OCI-LY7 (cell line): ENCODE results near the gene FSIP1. TPM values are rescaled to one million over a fixed set of nuclear protein-coding genes. Genes with fewer than 3 reads are reported as not detected.

ENCODE experiments used
- BruUV-seq: library from RNA; stranded (reverse); fragments of 400-500 nt; replicated peaks from 2 replicates; lab custom pipeline; 2021; lab: Mats Ljungman, UMichigan
- CTCF ChIA-PET: fragments of 300-600 bp; sonication (Branson Sonifier 250); formaldehyde crosslinking; loops from one replicate; lab custom pipeline; 2022; ENCODE audit warnings: antibody characterized with exemption; ENCODE audit not compliant: unreplicated experiment; lab: Charles Lee
- POLR2A ChIA-PET: fragments of 300-600 bp; sonication (Branson Sonifier 250); formaldehyde crosslinking; loops from one replicate; lab custom pipeline; 2022; ENCODE audit warnings: antibody characterized with exemption; lab: Charles Lee
- DNase-seq: peaks from one replicate; pipeline ENCODE4 v3.0.0-alpha.2; 2015; ENCODE audit warnings: low spot score
- H2AFZ ChIP-seq: fragments of 200-600 bp; sonication (generic), shearing (Covaris generic); 2 replicates; pipeline ENCODE4 v1.6.1; 2014; ENCODE audit warnings: mild to moderate bottlenecking, antibody characterized with exemption, low read length, moderate library complexity
- H3K27ac ChIP-seq: fragments of 200-600 bp; sonication (generic); 2 replicates; pipeline ENCODE4 v1.5.1; 2014; ENCODE audit warnings: mixed run types, low read depth, mild to moderate bottlenecking, moderate library complexity, low read length, inconsistent platforms; ENCODE audit not compliant: poor library complexity, severe bottlenecking
- H3K36me3 ChIP-seq: fragments of 200-600 bp; sonication (generic); 2 replicates; pipeline ENCODE4 v1.6.1; 2014; ENCODE audit warnings: mild to moderate bottlenecking, antibody characterized with exemption, low read length, moderate library complexity, mixed read lengths; ENCODE audit not compliant: insufficient read depth
- H3K4me1 ChIP-seq: fragments of 200-600 bp; sonication (generic); 2 replicates; pipeline ENCODE4 v1.5.1; 2014; ENCODE audit warnings: mild to moderate bottlenecking, low read length; ENCODE audit not compliant: insufficient read depth, poor library complexity, severe bottlenecking
- H3K4me2 ChIP-seq: fragments of 200-600 bp; sonication (generic); 2 replicates; pipeline ENCODE4 v1.6.1; 2014; ENCODE audit warnings: mild to moderate bottlenecking, low read length
- H3K4me3 ChIP-seq: fragments of 200-600 bp; sonication (generic); 2 replicates; pipeline ENCODE4 v1.5.1; 2014; ENCODE audit warnings: mild to moderate bottlenecking, low read depth, low read length; ENCODE audit not compliant: poor library complexity, severe bottlenecking
- H3K79me2 ChIP-seq: fragments of 200-600 bp; sonication (generic); 2 replicates; pipeline ENCODE4 v1.6.1; 2016; ENCODE audit warnings: low read depth, mild to moderate bottlenecking, low read length, moderate library complexity, mixed read lengths; ENCODE audit not compliant: insufficient read depth
- H3K9me2 ChIP-seq: fragments of 200-600 bp; sonication (generic); 2 replicates; pipeline ENCODE4 v1.6.1; 2016; ENCODE audit warnings: mild to moderate bottlenecking, low read length, mixed read lengths; ENCODE audit not compliant: insufficient read depth
- H3K9me3 ChIP-seq: fragments of 200-600 bp; sonication (generic); 2 replicates; pipeline ENCODE4 v1.6.1; 2014; ENCODE audit warnings: mild to moderate bottlenecking, mixed run types, low read length, mixed read lengths
- H4K20me1 ChIP-seq: fragments of 200-600 bp; sonication (generic); 2 replicates; pipeline ENCODE4 v1.6.1; 2014; ENCODE audit warnings: mild to moderate bottlenecking, antibody characterized with exemption, low read length, moderate library complexity, mixed read lengths; ENCODE audit not compliant: insufficient read depth
- EZH2phosphoT487 ChIP-seq: fragments of 200-600 bp; sonication (generic); IDR thresholded peaks from 2 replicates; pipeline ENCODE4 v1.6.1; 2018; ENCODE audit warnings: low read depth, borderline replicate concordance, mild to moderate bottlenecking, mixed run types, antibody characterized with exemption, low read length, moderate library complexity, mixed read lengths
- intact Hi-C: fragments of 100-400 bp; cut with micrococcal nuclease; formaldehyde crosslinking; loops from one replicate; pipeline ENCODE4 v1.10.0; 2022; ENCODE audit not compliant: unreplicated experiment
- total RNA-seq, 2 experiments: library from RNA; depleted of rRNA in 1 of 2; stranded (reverse); fragments of >200 nt in 1 of 2; shearing (Covaris generic) in 1 of 2; gene quantifications; 2 replicates each; pipeline ENCODE4 v1.2.3, GENCODE V29; 2014 to 2022
- TF ChIP-seq, protein P1 (sequence below): fragments of 200-600 bp; sonication (generic); conservative IDR thresholded peaks from 2 replicates; pipeline ENCODE4 v1.5.1; 2014; ENCODE audit warnings: mild to moderate bottlenecking, antibody characterized with exemption, low read length, moderate library complexity, mixed read lengths

FSIP1 gene
- total RNA-seq, 2 experiments from 2014 or later, result 0.28 to 0.65 TPM

DNA sequence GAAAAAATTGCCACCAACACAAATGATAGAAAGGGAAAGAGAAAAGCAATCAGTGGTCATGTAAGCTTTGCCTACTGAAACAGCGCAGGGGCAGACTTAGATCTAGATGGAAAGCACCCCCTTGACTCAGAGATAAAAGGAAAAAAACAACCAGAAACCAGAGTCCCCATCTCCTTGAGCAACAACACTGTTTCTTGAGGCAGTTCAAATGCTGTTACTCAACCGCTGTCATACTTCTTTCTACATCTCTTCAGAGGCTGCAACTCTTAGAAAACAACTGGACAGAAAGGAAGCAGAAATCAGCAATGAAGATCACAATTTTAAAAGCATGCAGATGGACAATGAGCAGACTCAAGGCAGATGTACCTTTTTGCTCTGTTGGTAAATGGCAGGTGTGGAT is 36.5 kb downstream of the FSIP1 start:
- no peaks in the 10 kb centered on the region for H3K79me2 ChIP-seq
- ChIA-PET CTCF (no interaction called here), POLR2A (no interaction called here)
- H3K4me2 ChIP-seq, result no peak overlapping the region
- no peak overlapping the region for H3K27ac ChIP-seq
- H3K9me2 ChIP-seq, result no peaks in the 10 kb centered on the region
- H2AFZ ChIP-seq, result no peak overlapping the region
- no peaks in the 10 kb centered on the region for H3K4me1 ChIP-seq
- intact Hi-C loops, result no loop called here
- H4K20me1 ChIP-seq, result no peaks in the 10 kb centered on the region
- no peak for TF ChIP-seq EZH2phosphoT487
- TF ChIP-seq, protein P1, sequence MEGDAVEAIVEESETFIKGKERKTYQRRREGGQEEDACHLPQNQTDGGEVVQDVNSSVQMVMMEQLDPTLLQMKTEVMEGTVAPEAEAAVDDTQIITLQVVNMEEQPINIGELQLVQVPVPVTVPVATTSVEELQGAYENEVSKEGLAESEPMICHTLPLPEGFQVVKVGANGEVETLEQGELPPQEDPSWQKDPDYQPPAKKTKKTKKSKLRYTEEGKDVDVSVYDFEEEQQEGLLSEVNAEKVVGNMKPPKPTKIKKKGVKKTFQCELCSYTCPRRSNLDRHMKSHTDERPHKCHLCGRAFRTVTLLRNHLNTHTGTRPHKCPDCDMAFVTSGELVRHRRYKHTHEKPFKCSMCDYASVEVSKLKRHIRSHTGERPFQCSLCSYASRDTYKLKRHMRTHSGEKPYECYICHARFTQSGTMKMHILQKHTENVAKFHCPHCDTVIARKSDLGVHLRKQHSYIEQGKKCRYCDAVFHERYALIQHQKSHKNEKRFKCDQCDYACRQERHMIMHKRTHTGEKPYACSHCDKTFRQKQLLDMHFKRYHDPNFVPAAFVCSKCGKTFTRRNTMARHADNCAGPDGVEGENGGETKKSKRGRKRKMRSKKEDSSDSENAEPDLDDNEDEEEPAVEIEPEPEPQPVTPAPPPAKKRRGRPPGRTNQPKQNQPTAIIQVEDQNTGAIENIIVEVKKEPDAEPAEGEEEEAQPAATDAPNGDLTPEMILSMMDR, result no peak
- BruUV-seq, result no TSS peak
- H3K36me3 ChIP-seq, result no peaks in the 10 kb centered on the region
- H3K9me3 ChIP-seq, result no peaks in the 10 kb centered on the region
- no peak overlapping the region for H3K4me3 ChIP-seq
- DNase-seq, result no peak

DNA sequence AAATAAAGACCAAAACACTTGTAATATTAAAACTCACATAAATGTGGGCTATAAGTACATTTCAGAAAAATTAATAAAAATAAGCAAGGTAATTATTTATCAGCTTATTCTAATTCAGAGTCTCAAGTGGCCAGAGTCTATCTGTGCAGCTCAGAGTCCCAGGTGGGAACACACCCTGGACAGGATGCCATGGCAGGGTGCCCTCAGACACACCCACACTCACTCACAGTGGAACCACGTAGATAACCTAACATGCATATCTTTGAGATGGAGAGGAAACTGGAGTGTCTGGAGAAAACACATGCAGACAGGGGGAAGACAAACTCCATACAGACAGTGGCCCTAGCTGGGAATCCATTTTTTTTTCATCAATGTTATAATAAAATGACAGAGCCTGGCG is 37.2 kb downstream of the FSIP1 start:
- Histone ChIP-seq H2AFZ (no peak overlapping the region), H3K27ac (no peak overlapping the region), H3K9me2 (no peaks in the 10 kb centered on the region), H3K79me2 (no peaks in the 10 kb centered on the region), H3K4me3 (no peak overlapping the region), H3K36me3 (no peaks in the 10 kb centered on the region), H3K4me2 (no peak overlapping the region), H3K4me1 (no peaks in the 10 kb centered on the region), H4K20me1 (no peaks in the 10 kb centered on the region), H3K9me3 (no peaks in the 10 kb centered on the region)
- no peak for TF ChIP-seq EZH2phosphoT487
- TF ChIP-seq, protein P1, result no peak
- intact Hi-C loops, result no loop called here
- no peak for DNase-seq
- ChIA-PET POLR2A (no interaction called here), CTCF (no interaction called here)
- BruUV-seq, result no TSS peak

DNA sequence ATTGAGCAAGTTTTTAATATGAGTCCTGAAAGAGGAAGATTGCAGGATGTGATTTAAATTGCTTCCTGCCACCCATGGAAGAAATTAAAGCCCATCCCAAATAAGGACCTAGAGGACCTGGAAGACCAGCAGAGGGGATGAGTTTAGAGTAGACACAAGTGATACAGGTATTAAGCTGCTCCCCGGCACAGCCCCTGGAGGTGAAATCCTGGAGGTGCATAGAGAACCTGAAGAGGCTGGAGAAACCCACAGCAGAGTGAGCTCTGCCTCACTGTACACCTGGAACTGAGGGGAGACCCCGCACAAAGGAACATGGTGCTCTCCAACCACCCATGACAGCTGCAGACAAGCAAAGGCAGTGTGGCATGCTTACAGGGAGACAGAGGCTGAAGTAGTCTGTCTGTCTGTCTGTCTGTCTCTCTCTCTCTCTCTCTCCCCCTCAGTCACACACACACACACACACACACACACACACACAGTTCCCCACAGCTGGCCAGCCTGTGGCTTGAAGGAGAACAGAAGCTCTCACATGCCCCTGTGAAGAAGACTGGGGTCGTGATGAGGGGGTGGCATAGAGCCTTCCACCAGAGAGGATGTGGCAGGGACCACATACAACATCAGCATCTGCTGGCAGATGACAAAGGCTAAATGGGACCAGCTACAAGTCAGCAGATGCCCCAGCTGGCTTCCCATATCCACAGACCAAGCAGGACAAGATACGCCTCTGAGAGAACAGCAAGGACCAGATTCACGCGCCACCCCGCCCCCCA is 38.1 kb downstream of the FSIP1 start:
- no peak overlapping the region for H3K4me3 ChIP-seq
- H2AFZ ChIP-seq, result no peak overlapping the region
- BruUV-seq, result no TSS peak
- intact Hi-C loops, result loop anchor here (5.0 kb wide), 1 partner anchor 52 kb away; no protein-coding TSS in a partner anchor
- no peaks in the 10 kb centered on the region for H3K36me3 ChIP-seq
- no peak overlapping the region for H3K4me2 ChIP-seq
- H3K4me1 ChIP-seq, result no peaks in the 10 kb centered on the region
- no peak overlapping the region for H3K27ac ChIP-seq
- CTCF ChIA-PET, result no interaction called here
- H3K9me2 ChIP-seq, result no peaks in the 10 kb centered on the region
- POLR2A ChIA-PET, result no interaction called here
- DNase-seq, result no peak
- no peaks in the 10 kb centered on the region for H3K79me2 ChIP-seq
- H4K20me1 ChIP-seq, result no peaks in the 10 kb centered on the region
- TF ChIP-seq EZH2phosphoT487, result no peak
- TF ChIP-seq, protein P1, result no peak
- no peaks in the 10 kb centered on the region for H3K9me3 ChIP-seq
